ENCODE data around the gene PNMA8B. TPM values are rescaled to one million over a fixed set of nuclear protein-coding genes. Genes with fewer than 3 reads are reported as not detected.
A peak's percentile ranks its signal among the peaks of the same experiment; 100 is the strongest.

The PNMA8B gene
- total RNA-seq, 1 experiment from 2014 or later = 0.75 TPM

- CTCF ChIA-PET = no interaction called here
- no peak for TF ChIP-seq EZH2 (IDR thresholded peaks at IDR 0.05; ENCODE audit: borderline replicate concordance, low read depth, low read length, poor library complexity, severe bottlenecking)
- no peak for TF ChIP-seq CTCF (conservative IDR thresholded peaks at IDR 0.05; ENCODE audit: low read depth, low read length)
- intact Hi-C loops (cut with micrococcal nuclease; ENCODE audit: unreplicated experiment) = no loop called here
- POLR2A ChIA-PET (ENCODE audit: low non-redundant PET) = no interaction called here
- Histone ChIP-seq H3K27ac (ENCODE audit: low read depth, low read length, poor library complexity, severe bottlenecking) (no peak overlapping the region), H3K9me3 (ENCODE audit: low read depth, low read length, poor library complexity, severe bottlenecking) (no peaks in the 10 kb centered on the region), H3K4me1 (ENCODE audit: insufficient read depth, low read length, poor library complexity, severe bottlenecking) (peaks cover 13% of the 10 kb centered on the region), H3K27me3 (replicated peaks; ENCODE audit: insufficient read depth, low read depth, low read length, poor library complexity) (no peaks in the 10 kb centered on the region), H3K36me3 (ENCODE audit: insufficient read depth, low read length, poor library complexity, severe bottlenecking) (no peaks in the 10 kb centered on the region), H3K4me3 (ENCODE audit: low read depth, low read length, poor library complexity, severe bottlenecking) (no peak overlapping the region)
- BruUV-seq (replicated peaks) = no TSS peak
- DNase-seq (ENCODE audit: low spot score) = no peak
Measured at GRCh38 chr19:46474211-46474610, 21.5 kb downstream of the PNMA8B start.

- Histone ChIP-seq H3K4me1 (ENCODE audit: insufficient read depth, low read length, poor library complexity, severe bottlenecking) (peaks cover 13% of the 10 kb centered on the region), H3K9me3 (ENCODE audit: low read depth, low read length, poor library complexity, severe bottlenecking) (no peaks in the 10 kb centered on the region), H3K27ac (ENCODE audit: low read depth, low read length, poor library complexity, severe bottlenecking) (no peak overlapping the region), H3K36me3 (ENCODE audit: insufficient read depth, low read length, poor library complexity, severe bottlenecking) (no peaks in the 10 kb centered on the region), H3K27me3 (replicated peaks; ENCODE audit: insufficient read depth, low read depth, low read length, poor library complexity) (no peaks in the 10 kb centered on the region), H3K4me3 (ENCODE audit: low read depth, low read length, poor library complexity, severe bottlenecking) (no peak overlapping the region)
- DNase-seq (ENCODE audit: low spot score) = no peak
- ChIA-PET POLR2A (ENCODE audit: low non-redundant PET) (no interaction called here), CTCF (no interaction called here)
- BruUV-seq (replicated peaks) = no TSS peak
- intact Hi-C loops (cut with micrococcal nuclease; ENCODE audit: unreplicated experiment) = no loop called here
- no peak for TF ChIP-seq EZH2 (IDR thresholded peaks at IDR 0.05; ENCODE audit: borderline replicate concordance, low read depth, low read length, poor library complexity, severe bottlenecking)
- TF ChIP-seq CTCF (conservative IDR thresholded peaks at IDR 0.05; ENCODE audit: low read depth, low read length) = no peak
Measured at GRCh38 chr19:46472592-46472991, 23.1 kb downstream of the PNMA8B start.

GRCh38 chr19:46471811-46472543 is 23.7 kb downstream of the PNMA8B start:
- POLR2A ChIA-PET (ENCODE audit: low non-redundant PET) = no interaction called here
- Histone ChIP-seq H3K4me1 (ENCODE audit: insufficient read depth, low read length, poor library complexity, severe bottlenecking) (peaks cover 13% of the 10 kb centered on the region), H3K36me3 (ENCODE audit: insufficient read depth, low read length, poor library complexity, severe bottlenecking) (no peaks in the 10 kb centered on the region), H3K27ac (ENCODE audit: low read depth, low read length, poor library complexity, severe bottlenecking) (no peak overlapping the region), H3K9me3 (ENCODE audit: low read depth, low read length, poor library complexity, severe bottlenecking) (no peaks in the 10 kb centered on the region), H3K4me3 (ENCODE audit: low read depth, low read length, poor library complexity, severe bottlenecking) (peak overlapping the region; percentile 59), H3K27me3 (replicated peaks; ENCODE audit: insufficient read depth, low read depth, low read length, poor library complexity) (no peaks in the 10 kb centered on the region)
- DNase-seq (ENCODE audit: low spot score) = no peak
- no TSS peak for BruUV-seq (replicated peaks)
- TF ChIP-seq EZH2 (IDR thresholded peaks at IDR 0.05; ENCODE audit: borderline replicate concordance, low read depth, low read length, poor library complexity, severe bottlenecking) (no peak), CTCF (conservative IDR thresholded peaks at IDR 0.05; ENCODE audit: low read depth, low read length) (no peak)
- CTCF ChIA-PET = no interaction called here
- intact Hi-C loops (cut with micrococcal nuclease; ENCODE audit: unreplicated experiment) = no loop called here
